Urinary bladder (tissue), 4 donors: ENCODE results near the gene RBM28. TPM values are rescaled to one million over a fixed set of nuclear protein-coding genes. Genes with fewer than 3 reads are reported as not detected.

Source experiments
- DNase-seq: peaks from one replicate; pipeline ENCODE4 v3.0.0-alpha.2; 2015; ENCODE audit errors: extremely low spot score
- H3K27ac ChIP-seq: one replicate; pipeline ENCODE4 v1.5.1; 2013; ENCODE audit warnings: low read depth, mild to moderate bottlenecking, moderate library complexity
- H3K36me3 ChIP-seq: one replicate; pipeline ENCODE4 v1.6.1; 2013; ENCODE audit warnings: mild to moderate bottlenecking, moderate library complexity; ENCODE audit not compliant: insufficient read depth
- H3K4me1 ChIP-seq: one replicate; pipeline ENCODE4 v1.6.1; 2013; ENCODE audit warnings: mild to moderate bottlenecking, moderate library complexity; ENCODE audit not compliant: insufficient read depth
- H3K4me3 ChIP-seq: one replicate; pipeline ENCODE4 v1.5.1; 2013; ENCODE audit warnings: low read depth, low read length
- WGBS: extraction: QIAGEN DNeasy Blood & Tissue Kit; methylation state at CpG from one replicate; pipeline ENCODE4 v1.1.7; 2013; 5-methylcytosine and 5-hydroxymethylcytosine counted together
- polyA plus RNA-seq: library from polyadenylated mRNA; stranded (reverse); fragments of 200-250 nt; gene quantifications from one replicate; pipeline ENCODE4 v1.2.3, GENCODE V29; 2013
- total RNA-seq: library from RNA; depleted of rRNA; stranded (reverse); fragments of >200 nt; gene quantifications from one replicate; pipeline ENCODE4 v1.2.3, GENCODE V29; 2014
- donor health status: healthy with polysubstance abuse.
- donor health status: healthy.

The RBM28 gene
- total and polyA plus RNA-seq, 2 donors: 13.6 to 21.3 TPM

DNA sequence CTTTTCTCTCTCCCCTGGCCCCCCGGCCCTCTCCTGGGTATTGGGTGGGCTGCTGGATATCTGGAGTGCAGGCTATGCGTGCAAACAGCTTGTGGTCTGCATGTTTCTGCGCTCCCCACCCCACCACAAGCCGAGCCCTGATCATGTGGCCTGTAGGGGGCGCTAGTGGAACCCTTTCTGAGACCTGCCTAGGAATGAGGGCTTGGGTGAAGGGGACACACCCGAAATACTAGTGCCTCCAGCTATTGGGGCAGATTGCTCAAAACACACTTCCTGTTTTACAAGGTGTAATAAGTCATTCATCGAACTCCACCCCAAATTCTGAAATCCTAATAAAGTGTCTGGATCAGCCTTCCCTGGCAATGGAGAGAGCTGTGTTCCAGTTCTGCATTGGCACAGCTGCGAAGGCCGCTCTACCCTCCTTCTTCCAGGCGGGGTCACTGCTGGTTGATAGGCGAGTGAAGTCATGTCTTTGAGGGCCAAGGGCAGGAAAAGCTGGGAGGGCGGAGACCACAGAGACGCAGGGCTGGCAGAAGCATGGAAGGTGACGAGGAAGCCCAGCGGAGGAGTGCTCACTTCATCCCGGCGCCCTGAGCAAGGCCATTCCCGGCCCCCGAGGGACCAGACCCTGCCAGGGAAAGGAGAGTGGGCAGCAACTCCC is 37.6 kb upstream of the RBM28 start:
- WGBS: 63% methylated on average over 19 of the region's 19 CpGs
- no peak overlapping the region for H3K4me3 ChIP-seq
- no peak for DNase-seq
- H3K4me1 ChIP-seq: no peaks in the 10 kb centered on the region
- H3K27ac ChIP-seq: no peak overlapping the region
- no peaks in the 10 kb centered on the region for H3K36me3 ChIP-seq

DNA sequence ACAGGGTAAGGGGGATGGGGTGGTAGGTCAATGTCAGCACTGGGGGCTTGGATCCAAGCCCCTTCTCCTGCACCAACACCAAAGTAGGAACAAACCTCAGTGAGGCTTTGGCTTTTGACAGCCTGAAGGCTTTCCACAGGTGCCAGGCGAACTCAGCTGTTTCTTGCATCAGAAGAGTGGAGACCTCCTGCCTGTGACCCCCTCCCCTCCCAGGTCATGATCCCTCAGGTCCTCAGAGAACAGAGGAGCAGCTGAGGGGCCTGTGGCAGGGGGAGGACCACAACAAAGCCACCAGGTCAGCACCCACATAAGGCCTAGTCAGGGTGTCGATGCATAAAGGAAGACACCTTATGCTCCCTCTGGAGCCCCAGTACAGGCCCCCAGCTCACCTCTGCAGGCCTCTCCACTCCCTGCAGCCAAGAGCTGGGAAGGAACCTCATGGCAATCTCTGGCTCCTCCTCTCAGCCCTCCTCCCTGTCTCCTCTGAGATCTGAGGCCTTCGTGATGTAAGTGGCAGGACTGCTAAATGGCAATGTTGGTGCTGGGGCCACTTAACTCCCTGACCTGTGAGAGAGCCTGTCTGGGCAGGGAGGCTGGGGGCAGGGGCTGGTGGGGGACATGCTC is 36.9 kb upstream of the RBM28 start:
- no peak for DNase-seq
- Histone ChIP-seq H3K36me3 (no peaks in the 10 kb centered on the region), H3K4me3 (no peak overlapping the region), H3K4me1 (no peaks in the 10 kb centered on the region), H3K27ac (no peak overlapping the region)
- 80% methylated on average over 3 of the region's 3 CpGs for WGBS

DNA sequence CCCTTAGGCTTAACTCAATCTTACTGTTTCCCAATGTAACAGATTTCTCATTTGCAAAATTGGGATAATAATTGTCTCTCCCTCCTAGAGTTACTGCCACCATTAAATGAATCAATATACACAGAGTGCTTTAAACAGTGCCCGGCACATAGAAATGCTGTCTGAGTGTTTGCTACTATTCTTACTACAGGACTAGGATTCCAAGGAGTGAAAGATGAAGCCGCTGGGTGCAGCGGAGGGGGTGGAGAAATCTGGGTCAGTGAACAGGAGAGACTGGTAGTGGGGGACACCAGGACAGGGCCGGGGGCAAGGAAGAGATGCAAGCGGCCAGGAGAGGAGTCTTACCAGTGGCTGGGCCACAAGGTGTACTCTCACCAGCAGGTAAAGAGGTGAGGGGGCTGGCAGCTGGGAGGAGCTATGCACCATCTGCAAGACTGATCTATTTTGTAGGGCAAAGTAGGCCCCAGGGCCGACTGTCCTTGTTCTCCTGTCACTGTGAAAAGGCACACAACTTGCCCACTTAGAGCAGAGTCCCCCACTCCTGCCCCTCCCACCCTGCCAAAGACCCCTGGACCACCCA is 36.3 kb upstream of the RBM28 start:
- Histone ChIP-seq H3K4me3 (no peak overlapping the region), H3K36me3 (no peaks in the 10 kb centered on the region), H3K27ac (no peak overlapping the region), H3K4me1 (no peaks in the 10 kb centered on the region)
- no peak for DNase-seq
- 82% methylated on average over 6 of the region's 6 CpGs for WGBS

DNA sequence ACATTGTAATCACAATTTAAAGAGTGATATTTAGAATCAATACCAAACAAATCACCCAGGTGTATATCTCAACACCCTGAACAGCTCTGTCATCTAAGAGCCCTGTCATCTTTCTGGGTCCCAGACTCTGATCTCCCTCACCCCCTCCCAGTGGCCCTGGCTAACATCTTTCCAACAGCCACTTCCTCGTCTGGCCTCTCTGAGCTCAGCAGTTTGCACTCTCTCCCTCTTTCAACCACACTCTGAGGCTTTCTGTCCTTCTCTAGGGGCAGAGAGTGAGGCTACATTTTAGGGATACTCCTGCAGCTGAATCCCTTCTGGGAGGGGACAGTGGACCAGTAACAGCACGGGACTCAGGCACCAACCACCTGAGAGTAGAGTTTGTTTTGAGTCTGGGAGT is 34.9 kb upstream of the RBM28 start:
- H3K4me1 ChIP-seq: no peaks in the 10 kb centered on the region
- no peak for DNase-seq
- H3K4me3 ChIP-seq: no peak overlapping the region
- H3K36me3 ChIP-seq: no peaks in the 10 kb centered on the region
- WGBS: 46% methylated on average over 2 of the region's 2 CpGs
- no peak overlapping the region for H3K27ac ChIP-seq

DNA sequence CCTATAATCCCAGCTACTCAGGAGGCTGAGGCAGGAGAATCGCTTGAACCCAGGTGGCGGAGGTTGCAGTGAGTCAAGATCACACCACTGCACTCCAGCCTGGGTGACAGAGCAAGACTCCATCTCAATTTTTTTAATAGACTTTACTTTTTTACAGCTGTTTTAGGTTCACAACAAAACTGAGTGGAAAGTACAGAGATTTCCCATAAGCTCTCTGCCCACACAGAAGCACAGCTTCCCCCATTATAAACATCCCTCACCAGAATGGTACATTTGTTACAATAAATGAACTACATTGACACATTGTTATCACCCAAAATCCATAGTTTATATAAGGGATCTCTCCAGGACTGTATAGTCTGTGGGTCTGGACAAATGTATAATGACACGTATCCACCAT is 32.4 kb upstream of the RBM28 start:
- no peaks in the 10 kb centered on the region for H3K36me3 ChIP-seq
- H3K27ac ChIP-seq: no peak overlapping the region
- no peak overlapping the region for H3K4me3 ChIP-seq
- WGBS: 91% methylated on average over 3 of the region's 3 CpGs
- no peak for DNase-seq
- no peaks in the 10 kb centered on the region for H3K4me1 ChIP-seq

DNA sequence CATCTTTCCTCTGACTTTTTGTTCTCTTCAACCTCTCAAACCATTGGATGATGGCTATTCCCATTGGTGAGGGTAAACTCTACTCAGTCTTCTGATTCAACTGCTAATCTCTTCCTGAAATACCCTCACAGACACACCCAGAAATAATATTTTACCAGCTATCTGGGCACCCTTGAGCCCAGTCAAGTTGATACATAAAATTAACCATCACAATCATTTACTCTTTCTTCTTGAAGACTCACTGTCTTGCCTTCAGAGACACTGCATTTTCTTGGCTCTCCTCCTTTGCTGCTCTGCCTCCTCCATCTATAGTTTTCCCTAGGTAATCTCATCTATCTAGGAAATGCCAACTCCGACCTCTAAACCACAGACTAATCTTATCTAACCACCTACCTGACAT is 30.3 kb upstream of the RBM28 start:
- 53% methylated on average over 1 of the region's 1 CpG for WGBS
- H3K36me3 ChIP-seq: no peaks in the 10 kb centered on the region
- H3K27ac ChIP-seq: no peak overlapping the region
- DNase-seq: no peak
- H3K4me3 ChIP-seq: no peak overlapping the region
- no peaks in the 10 kb centered on the region for H3K4me1 ChIP-seq

DNA sequence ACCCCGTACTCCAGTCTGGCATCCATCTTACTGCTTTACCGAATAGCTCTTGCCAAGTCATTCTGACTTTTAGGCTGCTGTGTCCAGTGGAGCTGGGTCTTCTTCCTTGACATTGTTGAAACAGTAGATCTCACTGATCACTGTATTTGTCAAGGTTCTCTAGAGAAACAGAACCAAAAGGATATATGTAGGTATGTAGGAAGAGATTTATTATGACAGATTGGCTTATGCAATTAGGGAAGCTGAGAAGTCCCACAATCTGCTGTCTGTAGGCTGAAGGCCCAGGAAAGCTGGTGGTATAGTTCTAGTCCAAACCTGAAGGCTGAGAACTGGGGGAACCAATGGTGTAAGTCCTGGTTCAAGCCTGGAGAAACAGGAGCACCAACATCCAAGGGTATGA is 29.9 kb upstream of the RBM28 start:
- H3K4me1 ChIP-seq: no peaks in the 10 kb centered on the region
- WGBS: 70% methylated on average over 2 of the region's 2 CpGs
- H3K4me3 ChIP-seq: no peak overlapping the region
- no peak for DNase-seq
- no peak overlapping the region for H3K27ac ChIP-seq
- no peaks in the 10 kb centered on the region for H3K36me3 ChIP-seq

DNA sequence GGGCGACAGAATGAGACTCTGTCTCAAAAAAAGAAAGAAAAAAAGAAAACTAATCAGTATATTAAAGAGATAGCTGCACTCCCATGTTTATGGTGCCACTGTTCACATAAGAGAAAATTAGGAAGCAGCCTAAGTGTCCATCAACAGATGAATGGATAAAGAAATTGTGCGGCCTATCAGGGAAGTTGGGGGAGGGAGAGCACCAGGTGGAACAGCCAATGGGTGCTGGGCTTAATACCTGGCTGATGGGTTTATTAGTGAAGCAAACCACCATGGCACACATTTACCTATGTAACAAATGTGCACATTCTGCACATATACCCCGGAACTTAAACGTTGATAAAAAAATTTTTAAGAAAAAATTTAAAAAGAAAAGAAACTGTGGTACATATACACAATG is 26.8 kb upstream of the RBM28 start:
- no peaks in the 10 kb centered on the region for H3K4me1 ChIP-seq
- H3K36me3 ChIP-seq: no peaks in the 10 kb centered on the region
- H3K27ac ChIP-seq: no peak overlapping the region
- no peak overlapping the region for H3K4me3 ChIP-seq
- WGBS: 94% methylated on average over 4 of the region's 4 CpGs
- no peak for DNase-seq

DNA sequence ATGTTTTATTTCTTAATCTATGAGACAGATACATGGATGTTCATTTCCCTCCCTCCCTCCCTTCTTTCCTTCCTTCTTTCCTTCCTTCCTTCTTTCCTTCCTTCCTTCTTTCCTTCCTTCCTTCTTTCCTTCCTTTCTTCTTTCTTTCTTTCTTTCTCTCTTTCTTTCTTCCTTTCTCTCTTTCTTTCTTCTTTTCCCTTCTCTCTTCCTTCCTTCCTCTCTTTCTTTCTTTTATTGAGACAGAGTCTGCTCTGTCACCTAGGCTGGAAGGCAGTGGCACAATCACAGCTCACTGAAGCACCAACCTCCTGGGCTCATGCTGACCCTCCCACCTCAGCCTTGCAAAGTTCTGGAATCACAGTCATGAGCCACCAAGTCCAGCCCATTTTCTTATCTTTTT is 23.3 kb upstream of the RBM28 start:
- H3K36me3 ChIP-seq: no peaks in the 10 kb centered on the region
- no peak overlapping the region for H3K4me3 ChIP-seq
- no peak for DNase-seq
- no peaks in the 10 kb centered on the region for H3K4me1 ChIP-seq
- no peak overlapping the region for H3K27ac ChIP-seq

DNA sequence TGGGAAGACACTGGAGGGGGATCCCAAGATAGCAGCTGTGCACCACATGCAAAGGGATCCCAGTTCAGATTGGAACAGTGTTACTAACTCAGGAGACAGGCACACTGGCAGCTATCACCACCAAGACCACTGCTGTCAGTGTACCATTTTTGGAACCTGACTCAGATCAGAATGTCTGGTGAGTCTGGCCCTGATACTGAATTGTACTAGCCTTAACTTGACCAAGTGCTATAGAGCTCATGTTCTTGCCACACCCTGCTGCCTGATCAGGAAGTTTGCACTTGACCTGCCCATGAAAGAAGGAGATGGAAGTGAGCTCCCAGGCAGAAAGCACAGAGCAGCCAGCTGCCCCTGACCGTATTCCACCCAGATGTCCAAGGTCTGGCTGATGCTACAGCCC is 22.6 kb upstream of the RBM28 start:
- no peak for DNase-seq
- Histone ChIP-seq H3K4me3 (no peak overlapping the region), H3K36me3 (no peaks in the 10 kb centered on the region), H3K27ac (no peak overlapping the region), H3K4me1 (no peaks in the 10 kb centered on the region)
- WGBS: 51% methylated on average over 1 of the region's 1 CpG

DNA sequence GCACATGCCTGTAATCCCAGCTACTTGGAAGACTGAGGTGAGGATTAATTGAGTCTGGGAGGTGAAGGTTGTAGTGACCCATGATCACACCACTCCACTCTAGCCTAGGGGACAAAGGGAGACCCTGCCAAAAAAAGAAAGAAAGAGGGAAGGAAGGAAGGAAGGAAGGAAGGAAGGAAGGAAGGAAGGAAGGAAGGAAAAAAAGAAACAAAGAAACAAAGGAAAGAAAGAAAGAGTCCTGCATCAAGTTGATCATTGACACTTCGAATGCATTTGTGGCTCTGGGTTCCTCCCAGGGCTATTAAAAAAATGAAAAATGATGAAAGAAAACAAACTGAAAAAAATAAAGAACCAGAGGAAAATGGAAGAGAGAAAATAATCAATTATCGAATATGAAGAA is 21.7 kb upstream of the RBM28 start:
- 90% methylated on average over 2 of the region's 2 CpGs for WGBS
- Histone ChIP-seq H3K27ac (no peak overlapping the region), H3K4me1 (peaks cover 2% of the 10 kb centered on the region), H3K4me3 (no peak overlapping the region), H3K36me3 (no peaks in the 10 kb centered on the region)
- DNase-seq: no peak

DNA sequence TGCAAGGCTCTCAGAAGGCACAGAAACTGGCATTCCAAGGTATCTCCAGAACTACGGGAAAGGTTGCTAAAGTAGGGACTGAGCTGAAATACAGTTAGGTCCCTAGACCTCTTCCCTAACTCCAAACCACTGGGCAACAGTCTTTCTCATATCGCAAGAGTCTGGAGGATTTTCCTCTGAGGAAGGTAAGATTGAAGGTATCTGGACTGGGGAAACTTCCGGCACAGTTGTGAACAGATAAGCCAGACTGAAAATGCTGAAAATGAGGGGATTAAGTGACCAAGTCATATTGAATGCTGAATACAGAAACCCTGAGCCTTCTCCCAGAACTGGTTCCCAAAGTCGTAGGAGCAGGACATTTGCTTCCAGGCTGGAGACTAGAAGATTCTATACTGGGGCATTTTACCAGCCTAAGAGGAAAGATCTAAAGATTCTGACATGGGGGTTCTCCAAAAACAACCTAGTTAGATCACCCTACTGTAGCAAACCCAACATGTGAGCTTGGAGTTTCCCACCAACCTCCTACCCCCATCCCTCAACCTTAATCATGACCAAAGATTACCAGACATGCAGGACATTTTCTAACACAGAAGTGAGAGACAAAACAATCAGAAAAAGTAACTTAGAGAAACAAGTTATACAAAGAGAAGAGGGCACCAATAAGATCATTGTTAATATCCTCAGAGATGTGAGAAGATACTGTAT is 20.6 kb upstream of the RBM28 start:
- DNase-seq: no peak
- Histone ChIP-seq H3K36me3 (no peaks in the 10 kb centered on the region), H3K4me3 (no peak overlapping the region), H3K27ac (no peak overlapping the region), H3K4me1 (peaks cover 2% of the 10 kb centered on the region)
- WGBS: 71% methylated on average over 4 of the region's 4 CpGs

DNA sequence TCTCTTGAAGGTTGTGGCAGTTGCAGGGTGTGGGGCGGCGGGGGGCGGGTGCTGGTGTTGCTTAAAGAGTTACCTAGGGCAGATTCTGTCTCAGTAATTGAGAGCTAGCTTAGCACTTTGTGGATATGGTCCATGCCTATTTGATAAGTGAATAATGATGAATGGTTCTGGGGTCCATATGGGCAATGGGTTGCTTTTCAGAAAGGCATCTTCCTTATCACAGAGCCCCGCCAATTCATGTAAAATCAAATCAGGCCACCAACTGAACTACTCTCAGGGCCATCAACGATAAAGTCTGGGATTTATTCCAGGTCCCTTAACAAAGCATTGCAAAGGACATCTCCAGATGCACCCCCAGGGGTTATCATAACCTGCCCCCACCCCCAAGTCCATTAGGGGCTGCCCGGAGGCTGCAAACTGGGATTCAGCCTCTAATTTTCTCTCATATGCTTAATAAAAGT is 19.6 kb upstream of the RBM28 start:
- H3K27ac ChIP-seq: no peak overlapping the region
- H3K4me1 ChIP-seq: peaks cover 2% of the 10 kb centered on the region
- no peaks in the 10 kb centered on the region for H3K36me3 ChIP-seq
- no peak for DNase-seq
- H3K4me3 ChIP-seq: no peak overlapping the region
- 71% methylated on average over 6 of the region's 6 CpGs for WGBS

DNA sequence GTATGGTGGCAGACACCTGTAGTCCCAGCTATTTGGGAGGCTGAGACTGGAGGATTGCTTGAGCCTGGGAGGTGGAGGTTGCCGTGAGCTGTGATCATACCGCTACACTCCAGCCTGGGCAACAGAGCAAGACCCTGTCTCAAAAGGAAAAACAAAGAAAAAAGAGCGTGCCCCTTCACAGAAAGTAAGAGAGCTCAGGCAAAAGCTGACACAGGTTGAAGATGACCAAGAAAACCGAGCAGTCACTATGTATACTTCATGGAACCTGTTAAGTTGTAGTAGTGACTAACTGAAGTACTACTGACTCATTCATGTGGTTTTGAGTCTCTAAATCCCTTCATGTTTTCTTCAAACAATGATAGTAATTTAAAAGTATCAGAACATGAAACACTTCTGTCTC is 19.0 kb upstream of the RBM28 start:
- H3K4me1 ChIP-seq: peaks cover 2% of the 10 kb centered on the region
- no peaks in the 10 kb centered on the region for H3K36me3 ChIP-seq
- DNase-seq: no peak
- WGBS: 76% methylated on average over 4 of the region's 4 CpGs
- H3K27ac ChIP-seq: no peak overlapping the region
- no peak overlapping the region for H3K4me3 ChIP-seq
